ENCODE results near the gene ANKRD16.

DNA sequence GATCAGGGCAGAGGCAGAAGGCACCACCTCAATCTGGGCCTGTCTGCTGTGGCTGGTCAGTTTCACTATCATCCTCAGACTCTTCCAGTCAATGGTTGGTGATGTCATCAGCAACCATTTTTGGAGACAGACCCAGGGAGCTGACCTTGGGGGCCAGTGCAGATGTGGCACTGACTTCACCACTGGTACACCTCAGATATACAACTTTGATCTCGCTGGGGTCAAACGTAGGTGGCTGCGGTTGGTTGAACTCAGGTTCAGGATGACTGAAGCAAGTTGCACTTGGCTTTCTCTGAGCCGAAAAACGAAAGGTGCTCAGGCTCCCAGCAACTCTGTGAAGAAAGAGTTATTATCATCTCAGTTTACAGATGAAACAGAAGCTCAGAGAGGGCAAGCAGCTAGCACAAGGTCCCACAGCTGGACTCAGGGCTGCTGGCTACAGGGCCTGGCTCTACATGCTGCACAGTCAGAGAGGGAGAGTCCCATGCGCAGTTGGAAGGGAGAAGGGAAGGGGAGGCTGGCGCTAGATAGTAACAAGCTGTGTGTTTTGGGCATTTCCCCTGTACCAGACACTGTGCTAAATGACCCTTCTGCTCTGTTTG is 27.2 kb downstream of the ANKRD16 start:
- TF ChIP-seq, protein P1, sequence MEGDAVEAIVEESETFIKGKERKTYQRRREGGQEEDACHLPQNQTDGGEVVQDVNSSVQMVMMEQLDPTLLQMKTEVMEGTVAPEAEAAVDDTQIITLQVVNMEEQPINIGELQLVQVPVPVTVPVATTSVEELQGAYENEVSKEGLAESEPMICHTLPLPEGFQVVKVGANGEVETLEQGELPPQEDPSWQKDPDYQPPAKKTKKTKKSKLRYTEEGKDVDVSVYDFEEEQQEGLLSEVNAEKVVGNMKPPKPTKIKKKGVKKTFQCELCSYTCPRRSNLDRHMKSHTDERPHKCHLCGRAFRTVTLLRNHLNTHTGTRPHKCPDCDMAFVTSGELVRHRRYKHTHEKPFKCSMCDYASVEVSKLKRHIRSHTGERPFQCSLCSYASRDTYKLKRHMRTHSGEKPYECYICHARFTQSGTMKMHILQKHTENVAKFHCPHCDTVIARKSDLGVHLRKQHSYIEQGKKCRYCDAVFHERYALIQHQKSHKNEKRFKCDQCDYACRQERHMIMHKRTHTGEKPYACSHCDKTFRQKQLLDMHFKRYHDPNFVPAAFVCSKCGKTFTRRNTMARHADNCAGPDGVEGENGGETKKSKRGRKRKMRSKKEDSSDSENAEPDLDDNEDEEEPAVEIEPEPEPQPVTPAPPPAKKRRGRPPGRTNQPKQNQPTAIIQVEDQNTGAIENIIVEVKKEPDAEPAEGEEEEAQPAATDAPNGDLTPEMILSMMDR (IDR thresholded peaks at IDR 0.05; ENCODE audit: borderline replicate concordance, extremely low read depth, low read length, poor library complexity, severe bottlenecking) = no peak
- no peak for TF ChIP-seq EZH2 (IDR thresholded peaks at IDR 0.05; ENCODE audit: borderline replicate concordance, low read depth, low read length, severe bottlenecking)

Data from DND-41 (cell line).